IMR-90 (cell line): Measurements from ENCODE around the gene ACVR1. TPM values are rescaled to one million over a fixed set of nuclear protein-coding genes. Genes with fewer than 3 reads are reported as not detected.

Source experiments
- ATAC-seq: fragments of 200-7000 bp; cut with Tn5 transposase; 2 replicates; pipeline ENCODE4 v1.9.1; 2020; ENCODE audit warnings: low read depth, mild to moderate bottlenecking, moderate library complexity
- BruUV-seq: library from RNA; stranded (reverse); fragments of 400-500 nt; replicated peaks from 2 replicates; lab custom pipeline; 2021; lab: Mats Ljungman, UMichigan
- CTCF ChIA-PET: fragments of 300-600 bp; formaldehyde crosslinking; extraction: SDS; loops from one replicate; lab custom pipeline; 2021; ENCODE audit warnings: antibody characterized with exemption; lab: Yijun Ruan, JAX
- POLR2A ChIA-PET: fragments of 300-600 bp; sonication (Branson Sonifier 250); formaldehyde crosslinking; loops from one replicate; lab custom pipeline; 2022; ENCODE audit warnings: antibody characterized with exemption; ENCODE audit not compliant: unreplicated experiment; lab: Charles Lee
- DNase-seq: peaks from one replicate; pipeline ENCODE4 v3.0.0; 2013
- H2AFZ ChIP-seq: replicated peaks from 2 replicates; pipeline ENCODE3; 2013; ENCODE audit warnings: low read length, mild to moderate bottlenecking; ENCODE audit not compliant: poor library complexity
- H2AK5ac ChIP-seq: 2 replicates; pipeline ENCODE4 v1.6.1; 2013; ENCODE audit warnings: low read depth, low read length, inconsistent platforms
- H2AK9ac ChIP-seq: replicated peaks from 2 replicates; pipeline ENCODE3; 2013; ENCODE audit warnings: mild to moderate bottlenecking, low read depth, low read length, moderate library complexity; ENCODE audit not compliant: poor library complexity
- H2BK120ac ChIP-seq: 2 replicates; pipeline ENCODE4 v1.6.1; 2013; ENCODE audit warnings: low read depth, low read length, inconsistent platforms
- H2BK15ac ChIP-seq: 3 replicates; pipeline ENCODE4 v1.6.1; 2013; ENCODE audit warnings: low read depth, low read length, inconsistent platforms
- H2BK20ac ChIP-seq: 2 replicates; pipeline ENCODE4 v1.6.1; 2013; ENCODE audit warnings: low read depth, mild to moderate bottlenecking, inconsistent platforms, low read length, moderate library complexity
- H2BK5ac ChIP-seq: 2 replicates; pipeline ENCODE4 v1.6.1; 2013; ENCODE audit warnings: mild to moderate bottlenecking, low read depth, low read length, inconsistent platforms; ENCODE audit not compliant: poor library complexity, severe bottlenecking
- H3K14ac ChIP-seq: replicated peaks from 2 replicates; pipeline ENCODE4 v1.6.1; 2013; ENCODE audit warnings: low read depth, low read length, inconsistent platforms
- H3K18ac ChIP-seq: 2 replicates; pipeline ENCODE4 v1.6.1; 2013; ENCODE audit warnings: low read depth, low read length, control low read depth
- H3K23ac ChIP-seq: 2 replicates; pipeline ENCODE4 v1.6.1; 2013; ENCODE audit warnings: low read depth, low read length, inconsistent platforms
- H3K27ac ChIP-seq: 2 replicates; pipeline ENCODE4 v1.5.1; 2013; ENCODE audit warnings: mild to moderate bottlenecking, control low read depth, low read length; ENCODE audit not compliant: insufficient read depth
- H3K27me3 ChIP-seq: 2 replicates; pipeline ENCODE4 v1.6.1; 2013; ENCODE audit warnings: low read length; ENCODE audit not compliant: control insufficient read depth, insufficient read depth
- H3K36me3 ChIP-seq: 2 replicates; pipeline ENCODE4 v1.6.1; 2013; ENCODE audit warnings: low read length, mixed read lengths; ENCODE audit not compliant: control insufficient read depth, insufficient read depth
- H3K4ac ChIP-seq: 2 replicates; pipeline ENCODE4 v1.6.1; 2013; ENCODE audit warnings: low read depth, low read length, inconsistent platforms
- H3K4me1 ChIP-seq: 2 replicates; pipeline ENCODE4 v1.6.1; 2013; ENCODE audit warnings: low read length, mixed read lengths; ENCODE audit not compliant: control insufficient read depth, insufficient read depth
- H3K4me2 ChIP-seq: 2 replicates; pipeline ENCODE4 v1.6.1; 2013; ENCODE audit warnings: low read depth, mild to moderate bottlenecking, control low read depth, low read length, moderate library complexity
- H3K4me3 ChIP-seq: 2 replicates; pipeline ENCODE4 v1.5.1; 2013; ENCODE audit warnings: low read depth, mild to moderate bottlenecking, control low read depth, low read length, moderate library complexity; ENCODE audit not compliant: insufficient read depth
- H3K56ac ChIP-seq: 2 replicates; pipeline ENCODE4 v1.6.1; 2013; ENCODE audit warnings: low read length, inconsistent platforms; ENCODE audit not compliant: insufficient read depth; ENCODE audit errors: extremely low read depth
- H3K79me1 ChIP-seq, 2 experiments: 2 replicates each; pipeline ENCODE4 v1.6.1; 2013; ENCODE audit warnings: low read length in 2 of 2, inconsistent platforms in 1 of 2, low read depth in 1 of 2
- H3K9ac ChIP-seq: 2 replicates; pipeline ENCODE4 v1.6.1; 2013; ENCODE audit warnings: low read depth, low read length, control low read depth
- H3K9me1 ChIP-seq: 2 replicates; pipeline ENCODE4 v1.6.1; 2013; ENCODE audit warnings: low read length, inconsistent platforms; ENCODE audit not compliant: insufficient read depth
- H3K9me3 ChIP-seq: 2 replicates; pipeline ENCODE4 v1.6.1; 2013; ENCODE audit warnings: low read length; ENCODE audit not compliant: control insufficient read depth, insufficient read depth
- H4K20me1 ChIP-seq: 2 replicates; pipeline ENCODE4 v1.6.1; 2013; ENCODE audit warnings: low read length, inconsistent platforms; ENCODE audit not compliant: insufficient read depth
- H4K5ac ChIP-seq: 2 replicates; pipeline ENCODE4 v1.6.1; 2013; ENCODE audit warnings: mild to moderate bottlenecking, low read depth, low read length, control low read depth
- H4K8ac ChIP-seq, 2 experiments: 2 replicates each; pipeline ENCODE4 v1.6.1; 2013; ENCODE audit warnings: low read depth in 2 of 2, low read length in 2 of 2, control low read depth in 1 of 2, inconsistent platforms in 1 of 2
- H4K91ac ChIP-seq: 2 replicates; pipeline ENCODE4 v1.6.1; 2013; ENCODE audit warnings: low read depth, low read length, inconsistent platforms; ENCODE audit not compliant: insufficient read depth
- CHD1 ChIP-seq: IDR thresholded peaks from 2 replicates; pipeline ENCODE4 v1.6.1; 2012; ENCODE audit warnings: low read depth, low read length, improper control_type of control experiment
- ELK1 ChIP-seq: fragments of 150-350 bp; IDR thresholded peaks from 2 replicates; pipeline ENCODE4 v1.6.1; 2016; ENCODE audit warnings: low read depth, mild to moderate bottlenecking, low read length, moderate library complexity, borderline replicate concordance
- MAZ ChIP-seq: IDR thresholded peaks from 2 replicates; pipeline ENCODE4 v1.6.1; 2012; ENCODE audit warnings: low read depth, mild to moderate bottlenecking, low read length, improper control_type of control experiment, moderate library complexity, borderline replicate concordance
- MXI1 ChIP-seq: IDR thresholded peaks from 2 replicates; pipeline ENCODE4 v1.6.1; 2012; ENCODE audit warnings: low read depth, mild to moderate bottlenecking, low read length, moderate library complexity, borderline replicate concordance
- NFE2L2 ChIP-seq: fragments of 150-350 bp; IDR thresholded peaks from 2 replicates; pipeline ENCODE4 v1.6.1; 2016; ENCODE audit warnings: low read depth, mild to moderate bottlenecking, low read length
- POLR2A ChIP-seq: IDR thresholded peaks from 2 replicates; pipeline ENCODE4 v1.6.1; 2012; ENCODE audit warnings: mild to moderate bottlenecking, low read depth, low read length
- RFX5 ChIP-seq: IDR thresholded peaks from 2 replicates; pipeline ENCODE4 v1.8.0; 2012; ENCODE audit warnings: low read depth, mild to moderate bottlenecking, low read length, moderate library complexity
- SMC3 ChIP-seq: fragments of 150-350 bp; IDR thresholded peaks from 2 replicates; pipeline ENCODE4 v1.6.1; 2016; ENCODE audit warnings: low read depth, mild to moderate bottlenecking, antibody characterized with exemption, low read length, moderate library complexity
- USF2 ChIP-seq: fragments of 150-350 bp; IDR thresholded peaks from 2 replicates; pipeline ENCODE4 v1.6.1; 2017; ENCODE audit warnings: mild to moderate bottlenecking, antibody characterized with exemption, low read length, low read depth
- WGBS, 2 experiments: methylation state at CpG; one replicate each; pipeline versions ENCODE4 v1.1.5 to v1.1.7; 2013; ENCODE audit warnings: missing lambda C conversion rate in 2 of 2; ENCODE audit not compliant: insufficient read length in 1 of 2; ENCODE audit errors: extremely low coverage in 2 of 2; 5-methylcytosine and 5-hydroxymethylcytosine counted together
- dilution Hi-C: fragments of 300-500 bp; cut with HindIII; formaldehyde crosslinking; loops from one replicate; pipeline ENCODE4 v1.14.3; 2018; ENCODE audit warnings: low sequenced_read_pairs; ENCODE audit not compliant: unreplicated experiment
- in situ Hi-C: fragments of 300-500 bp; cut with MboI; formaldehyde crosslinking; loops from 3 replicates; pipeline ENCODE4 v1.14.3; 2019; ENCODE audit warnings: low sequenced_read_pairs, inconsistent platforms, mixed read lengths
- intact Hi-C: fragments of 100-400 bp; cut with micrococcal nuclease; formaldehyde crosslinking; loops from 2 replicates; pipeline ENCODE4 v1.10.0; 2022
- polyA plus RNA-seq, 3 experiments: library from polyadenylated mRNA; depleted of rRNA; stranded (reverse); fragments of >200 nt; gene quantifications; 2 replicates each; pipeline ENCODE4 v1.2.3, GENCODE V29; 2012; ENCODE audit warnings: low replicate concordance in 1 of 3
- total RNA-seq: library from RNA; depleted of rRNA; stranded (reverse); fragments of >200 nt; gene quantifications from 2 replicates; pipeline ENCODE4 v1.2.3, GENCODE V29; 2012

Gene ACVR1
- total and polyA plus RNA-seq, 2 of the 4 experiments (the other 2 are of a cell fraction), result 21.1 to 40.8 TPM

- dilution Hi-C loops (no loop called here), intact Hi-C loops (loop anchor here (10.0 kb wide), 1 partner anchor 667 kb away; the partner anchor contains the start of genes CCDC148 and PKP4), in situ Hi-C loops (loop anchor here (5.0 kb wide), 1 partner anchor 89 kb away; the partner anchor contains the start of gene ACVR1)
- Histone ChIP-seq H4K91ac (no peak overlapping the region), H3K4ac (0 out of 2 replicates have a peak overlapping the region, but pooled peaks have one; percentile 20), H3K9me1 (peaks cover 32% of the 10 kb centered on the region), H3K79me1 (peaks cover 27 to 78% of the 10 kb centered on the region in 2 experiments), H4K8ac (no peak overlapping the region), H3K27ac (no peak overlapping the region), H2AFZ (no peak overlapping the region), H4K20me1 (peaks cover 12% of the 10 kb centered on the region; the same call in 1 of the 2 replicates), H2AK9ac (no peak overlapping the region), H3K9ac (no peak overlapping the region), H3K4me1 (peaks cover 30% of the 10 kb centered on the region), H2BK5ac (no peak overlapping the region), H2BK120ac (no peak overlapping the region; the same call in 1 of the 2 replicates), H3K27me3 (no peaks in the 10 kb centered on the region), H3K23ac (no peak overlapping the region), H2BK20ac (no peak overlapping the region), H3K4me3 (no peak overlapping the region), H2BK15ac (no peak overlapping the region), H4K5ac (no peak overlapping the region), H2AK5ac (peak overlapping the region; percentile 64; the same call in 1 of the 2 replicates), H3K4me2 (no peak overlapping the region), H3K18ac (no peak overlapping the region), H3K9me3 (no peaks in the 10 kb centered on the region), H3K56ac (no peak overlapping the region), H3K14ac (no peak overlapping the region), H3K36me3 (0 out of 2 replicates have a peak, but pooled peaks cover 4% of the 10 kb centered on the region)
- CTCF ChIA-PET, result no interaction called here
- DNase-seq, result no peak
- no peak for TF ChIP-seq RFX5
- no peak for TF ChIP-seq CHD1
- TF ChIP-seq ELK1, result no peak
- no peak for TF ChIP-seq MAZ
- TF ChIP-seq MXI1, result no peak
- no peak for TF ChIP-seq POLR2A
- TF ChIP-seq USF2, result no peak
- TF ChIP-seq NFE2L2, result no peak
- TF ChIP-seq SMC3, result no peak
- BruUV-seq, result no TSS peak
- WGBS, 2 experiments, result no CpG with 5 or more reads among the region's 5 CpGs
- ATAC-seq, result no peak
- POLR2A ChIA-PET, result no interaction called here
Measured at GRCh38 chr2:157788201-157788600, 87.9 kb downstream of the ACVR1 start.
